Trophoblast cell (in vitro differentiated cells and primary cell): ENCODE data around the gene RAB24.

Experiments used
- DNase-seq, 2 donors: peaks; one replicate each; pipeline ENCODE4 v3.0.0-alpha.2; 2016
- H2AFZ ChIP-seq: 2 replicates; pipeline ENCODE4 v1.6.1; 2013; ENCODE audit warnings: low read length, moderate library complexity, mild to moderate bottlenecking; ENCODE audit not compliant: insufficient read depth, poor library complexity
- H2AK5ac ChIP-seq: 2 replicates; pipeline ENCODE4 v1.6.1; 2013; ENCODE audit warnings: mild to moderate bottlenecking, low read length
- H2BK120ac ChIP-seq: 2 replicates; pipeline ENCODE4 v1.6.1; 2013; ENCODE audit warnings: low read length, mild to moderate bottlenecking, moderate library complexity; ENCODE audit not compliant: insufficient read depth, poor library complexity
- H2BK12ac ChIP-seq: 2 replicates; pipeline ENCODE4 v1.6.1; 2013; ENCODE audit warnings: mild to moderate bottlenecking, low read length, moderate library complexity
- H2BK5ac ChIP-seq: 2 replicates; pipeline ENCODE4 v1.6.1; 2013; ENCODE audit warnings: low read length, low read depth, moderate library complexity, mild to moderate bottlenecking; ENCODE audit not compliant: poor library complexity
- H3K14ac ChIP-seq: 2 replicates; pipeline ENCODE4 v1.6.1; 2013; ENCODE audit warnings: mild to moderate bottlenecking, low read length
- H3K18ac ChIP-seq: 2 replicates; pipeline ENCODE4 v1.6.1; 2013; ENCODE audit warnings: mild to moderate bottlenecking, low read length
- H3K23ac ChIP-seq: 2 replicates; pipeline ENCODE4 v1.6.1; 2013; ENCODE audit warnings: low read length
- H3K27ac ChIP-seq: 2 replicates; pipeline ENCODE4 v1.5.1; 2013; ENCODE audit warnings: low read depth, mild to moderate bottlenecking, inconsistent platforms, low read length, moderate library complexity
- H3K27me3 ChIP-seq: 2 replicates; pipeline ENCODE4 v1.6.1; 2013; ENCODE audit warnings: inconsistent platforms, mild to moderate bottlenecking, low read length, moderate library complexity; ENCODE audit not compliant: insufficient read depth
- H3K36me3 ChIP-seq, 2 experiments: 1 replicate in 1 of 2; 2 replicates in 1 of 2; pipeline ENCODE4 v1.6.1; 2013; ENCODE audit warnings: low read length in 2 of 2, mild to moderate bottlenecking in 2 of 2, moderate library complexity in 1 of 2; ENCODE audit not compliant: insufficient read depth in 2 of 2, control insufficient read depth in 1 of 2
- H3K4ac ChIP-seq: 2 replicates; pipeline ENCODE4 v1.6.1; 2013; ENCODE audit warnings: low read depth, mild to moderate bottlenecking, low read length, moderate library complexity
- H3K4me1 ChIP-seq, 2 experiments: 1 replicate in 1 of 2; 2 replicates in 1 of 2; pipeline ENCODE4 v1.6.1; 2013; ENCODE audit warnings: low read length in 2 of 2, mild to moderate bottlenecking in 2 of 2, moderate library complexity in 1 of 2; ENCODE audit not compliant: insufficient read depth in 2 of 2, control insufficient read depth in 1 of 2
- H3K4me2 ChIP-seq: 2 replicates; pipeline ENCODE4 v1.6.1; 2013; ENCODE audit warnings: inconsistent platforms, mild to moderate bottlenecking, low read length, moderate library complexity
- H3K4me3 ChIP-seq: 2 replicates; pipeline ENCODE4 v1.5.1; 2013; ENCODE audit warnings: mild to moderate bottlenecking, low read depth, low read length, inconsistent platforms
- H3K79me1 ChIP-seq: one replicate; pipeline ENCODE4 v1.6.1; 2013; ENCODE audit warnings: low read length
- H3K79me2 ChIP-seq: 2 replicates; pipeline ENCODE4 v1.6.1; 2013; ENCODE audit warnings: low read length, mild to moderate bottlenecking; ENCODE audit not compliant: control insufficient read depth, insufficient read depth, poor library complexity
- H3K9ac ChIP-seq: 2 replicates; pipeline ENCODE4 v1.6.1; 2013; ENCODE audit warnings: mild to moderate bottlenecking, low read length
- H3K9me3 ChIP-seq: 2 replicates; pipeline ENCODE4 v1.6.1; 2013; ENCODE audit warnings: low read depth, mild to moderate bottlenecking, control low read depth, inconsistent platforms, low read length; ENCODE audit not compliant: insufficient read depth
- H4K12ac ChIP-seq: 2 replicates; pipeline ENCODE4 v1.6.1; 2013; ENCODE audit warnings: low read depth, mild to moderate bottlenecking, low read length, moderate library complexity
- H4K8ac ChIP-seq: 2 replicates; pipeline ENCODE4 v1.6.1; 2013; ENCODE audit warnings: low read depth, mild to moderate bottlenecking, low read length, moderate library complexity
- H4K91ac ChIP-seq: one replicate; pipeline ENCODE4 v1.6.1; 2013; ENCODE audit warnings: low read depth, mild to moderate bottlenecking, low read length, moderate library complexity
- WGBS: extraction: QIAGEN DNeasy Blood & Tissue Kit; methylation state at CpG from one replicate; pipeline ENCODE4 v1.1.7; 2013; ENCODE audit warnings: missing lambda C conversion rate; ENCODE audit not compliant: insufficient read length, insufficient coverage; ENCODE audit errors: extremely low coverage; 5-methylcytosine and 5-hydroxymethylcytosine counted together

The RAB24 gene

DNA sequence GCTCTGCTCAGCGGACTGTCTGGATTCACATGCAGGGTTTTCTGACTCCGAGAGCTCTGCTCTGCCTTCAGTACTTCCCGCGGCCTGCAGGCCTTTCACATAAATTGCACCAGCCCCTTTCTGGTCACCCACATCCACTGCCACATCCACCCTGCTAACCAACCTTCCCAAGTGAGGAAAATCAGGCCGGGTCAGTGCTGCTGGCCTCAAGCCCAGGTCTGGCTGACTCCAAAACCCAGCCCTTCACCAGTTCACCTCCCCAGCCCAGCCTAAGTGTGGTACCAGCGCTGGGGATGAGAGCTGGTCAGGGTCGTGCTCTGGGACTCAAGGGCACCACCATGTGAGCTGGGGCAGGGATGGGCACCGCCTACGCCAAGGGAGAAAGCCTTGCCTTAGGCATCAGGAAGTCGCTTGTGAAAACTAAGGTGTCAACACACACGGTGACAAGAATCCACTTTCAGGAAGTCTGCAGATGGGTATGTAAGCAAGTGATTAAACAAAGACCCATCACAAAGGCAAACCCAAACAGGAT, 35.7 kb upstream of the RAB24 start:
- no peaks in the 10 kb centered on the region for H3K9me3 ChIP-seq
- no peak overlapping the region for H2BK5ac ChIP-seq
- no peak overlapping the region for H2AK5ac ChIP-seq
- no CpG with 5 or more reads among the region's 11 CpGs for WGBS
- H3K79me1 ChIP-seq, result no peaks in the 10 kb centered on the region
- no peak overlapping the region for H2AFZ ChIP-seq
- peaks cover 56 to 60% of the 10 kb centered on the region in 2 experiments for H3K36me3 ChIP-seq
- H3K14ac ChIP-seq, result no peak overlapping the region
- peak overlapping the region; percentile 14 for H3K4me3 ChIP-seq
- H3K79me2 ChIP-seq, result peaks cover 2% of the 10 kb centered on the region
- H4K8ac ChIP-seq, result no peak overlapping the region
- no peak overlapping the region for H3K27ac ChIP-seq
- no peak overlapping the region for H4K91ac ChIP-seq
- H3K27me3 ChIP-seq, result no peaks in the 10 kb centered on the region
- no peak overlapping the region for H2BK120ac ChIP-seq
- no peak for DNase-seq
- H4K12ac ChIP-seq, result peak overlapping the region; percentile 31
- H3K9ac ChIP-seq, result no peak overlapping the region
- no peak overlapping the region for H3K23ac ChIP-seq
- H3K4me1 ChIP-seq, result peaks cover 0 to 3% of the 10 kb centered on the region in 2 experiments
- H3K4ac ChIP-seq, result no peak overlapping the region
- H3K4me2 ChIP-seq, result no peak overlapping the region
- no peak overlapping the region for H2BK12ac ChIP-seq
- no peak overlapping the region for H3K18ac ChIP-seq

DNA sequence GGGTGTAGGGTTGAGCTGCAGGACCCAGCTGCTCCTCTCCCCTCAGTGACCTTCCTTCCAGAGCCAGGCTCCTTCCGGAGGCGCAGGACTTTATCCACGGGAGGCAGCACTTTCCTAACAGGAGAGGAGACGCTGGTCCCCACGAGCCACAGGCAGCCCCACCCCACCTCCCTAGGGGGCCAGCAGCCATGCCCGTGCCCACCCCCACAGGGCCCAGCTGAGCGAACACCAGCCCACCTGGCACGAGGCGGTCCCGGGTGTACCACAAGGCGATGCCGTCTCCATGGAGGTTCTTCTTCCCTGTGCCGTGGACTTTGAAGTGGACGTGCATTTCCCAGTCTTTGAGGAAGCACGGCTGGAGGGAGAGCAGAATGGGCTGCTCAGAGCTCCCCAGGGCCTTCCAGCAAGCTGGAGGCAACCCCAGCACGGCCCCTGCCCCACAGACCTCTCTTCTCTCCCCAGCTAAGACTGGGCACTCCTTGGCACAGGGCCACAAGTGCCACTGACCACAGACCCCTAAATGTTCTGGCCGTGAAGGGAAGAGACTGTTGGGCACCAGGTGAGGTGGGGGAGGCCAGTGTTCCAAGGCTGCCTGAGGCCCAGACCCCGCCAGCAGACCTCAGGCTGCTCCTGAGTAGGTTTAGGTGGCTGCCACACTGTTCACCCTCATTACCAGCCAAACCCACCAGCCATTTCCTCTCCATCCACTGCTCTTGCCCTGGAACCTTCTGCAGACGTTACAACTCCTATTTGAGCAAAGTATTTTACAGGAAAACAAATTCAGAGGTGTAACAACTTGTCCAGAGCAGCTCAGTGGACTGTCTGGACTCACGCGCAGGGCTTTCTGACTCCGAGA, 35.0 kb upstream of the RAB24 start:
- Histone ChIP-seq H2BK5ac (no peak overlapping the region), H2AFZ (no peak overlapping the region), H4K8ac (no peak overlapping the region), H3K9ac (no peak overlapping the region), H3K79me2 (peaks cover 2% of the 10 kb centered on the region), H3K23ac (no peak overlapping the region), H3K18ac (no peak overlapping the region), H4K91ac (no peak overlapping the region), H2AK5ac (no peak overlapping the region), H3K27ac (no peak overlapping the region), H4K12ac (no peak overlapping the region), H2BK120ac (no peak overlapping the region), H3K36me3 (peaks cover 63% of the 10 kb centered on the region in 2 experiments), H3K4ac (no peak overlapping the region), H3K4me1 (peaks cover 0 to 3% of the 10 kb centered on the region in 2 experiments), H3K79me1 (no peaks in the 10 kb centered on the region), H2BK12ac (no peak overlapping the region), H3K4me3 (no peak overlapping the region), H3K9me3 (no peaks in the 10 kb centered on the region), H3K4me2 (no peak overlapping the region), H3K14ac (no peak overlapping the region), H3K27me3 (no peaks in the 10 kb centered on the region)
- no peak for DNase-seq
- WGBS, result no CpG with 5 or more reads among the region's 22 CpGs

DNA sequence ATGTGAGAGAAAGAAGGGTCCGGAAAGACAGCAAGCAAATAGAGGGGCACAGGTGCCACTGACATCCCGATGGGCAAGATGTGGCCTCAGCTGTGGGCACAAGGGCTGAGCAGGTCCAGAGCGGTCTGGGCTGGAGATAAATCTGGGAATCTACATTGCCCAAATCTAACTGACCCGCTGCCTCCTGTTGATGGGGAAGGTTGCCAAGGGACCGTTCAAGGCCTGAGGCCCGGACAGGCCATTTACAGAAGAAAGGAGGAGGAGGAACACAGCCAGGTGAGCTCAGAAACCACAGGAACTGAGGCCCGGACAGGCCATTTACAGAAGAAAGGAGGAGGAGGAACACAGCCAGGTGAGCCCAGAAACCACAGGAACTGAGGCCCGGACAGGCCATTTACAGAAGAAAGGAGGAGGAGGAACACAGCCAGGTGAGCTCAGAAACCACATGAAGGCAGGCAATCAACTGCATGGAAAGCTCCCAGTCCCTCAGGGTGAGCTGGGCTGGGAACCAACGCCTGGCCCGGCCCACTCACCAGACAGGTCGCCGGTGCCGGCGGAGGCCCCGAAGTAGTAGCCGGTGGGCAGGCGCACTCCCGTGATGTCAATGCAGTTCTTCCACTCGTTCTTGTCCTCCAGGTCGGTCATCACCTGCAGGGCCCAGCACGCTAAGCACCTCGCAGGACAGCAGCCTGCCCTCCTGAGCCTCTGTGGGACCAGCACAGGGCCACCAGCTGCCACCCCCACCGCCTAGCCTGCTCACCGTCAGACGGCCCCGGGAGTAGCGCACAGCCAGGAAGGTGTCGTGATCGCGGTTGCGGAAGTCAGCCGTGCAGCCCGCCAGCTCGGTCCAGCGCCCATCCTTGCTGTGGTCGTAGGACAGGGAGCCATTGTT, 33.3 kb upstream of the RAB24 start:
- H2BK120ac ChIP-seq, result no peak overlapping the region
- no peaks in the 10 kb centered on the region for H3K79me1 ChIP-seq
- no CpG with 5 or more reads among the region's 36 CpGs for WGBS
- no peak overlapping the region for H3K23ac ChIP-seq
- H3K4me2 ChIP-seq, result no peak overlapping the region
- H4K12ac ChIP-seq, result no peak overlapping the region
- no peak overlapping the region for H3K4me3 ChIP-seq
- no peak overlapping the region for H2AFZ ChIP-seq
- H3K9ac ChIP-seq, result no peak overlapping the region
- H3K18ac ChIP-seq, result no peak overlapping the region
- no peak overlapping the region for H3K14ac ChIP-seq
- DNase-seq, result no peak
- H3K79me2 ChIP-seq, result no peaks in the 10 kb centered on the region
- peaks cover 0 to 3% of the 10 kb centered on the region in 2 experiments for H3K4me1 ChIP-seq
- no peaks in the 10 kb centered on the region for H3K9me3 ChIP-seq
- no peak overlapping the region for H3K4ac ChIP-seq
- H4K91ac ChIP-seq, result no peak overlapping the region
- no peak overlapping the region for H3K27ac ChIP-seq
- H3K27me3 ChIP-seq, result no peaks in the 10 kb centered on the region
- no peak overlapping the region for H2AK5ac ChIP-seq
- no peak overlapping the region for H4K8ac ChIP-seq
- peaks cover 75 to 79% of the 10 kb centered on the region in 2 experiments for H3K36me3 ChIP-seq
- H2BK12ac ChIP-seq, result no peak overlapping the region
- no peak overlapping the region for H2BK5ac ChIP-seq

DNA sequence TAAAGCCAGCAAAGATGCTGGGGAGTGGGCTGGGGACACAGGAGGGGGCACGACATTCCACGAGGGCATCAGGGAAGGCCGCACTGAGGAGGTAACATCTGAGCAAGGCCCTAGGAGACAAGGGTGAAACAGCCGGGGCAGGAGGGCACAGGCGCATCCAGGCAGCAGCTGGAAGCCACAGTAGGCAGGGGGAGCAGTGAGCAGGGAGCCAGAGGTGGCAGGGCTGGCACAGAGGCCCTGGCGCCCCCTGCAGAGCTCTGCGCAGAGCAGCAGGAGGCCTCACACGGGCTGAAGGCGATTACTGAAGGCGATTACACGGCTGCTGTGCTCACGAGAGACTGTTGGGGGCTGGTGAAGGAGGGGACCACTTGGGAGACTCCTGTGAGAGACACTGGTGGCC, 32.6 kb upstream of the RAB24 start:
- Histone ChIP-seq H3K4me2 (no peak overlapping the region), H3K14ac (no peak overlapping the region), H2BK12ac (no peak overlapping the region), H3K4me3 (no peak overlapping the region), H2BK5ac (no peak overlapping the region), H3K23ac (no peak overlapping the region), H3K27me3 (no peaks in the 10 kb centered on the region), H3K36me3 (peaks cover 81 to 84% of the 10 kb centered on the region in 2 experiments), H3K27ac (no peak overlapping the region), H3K9ac (no peak overlapping the region), H3K9me3 (no peaks in the 10 kb centered on the region), H3K4ac (no peak overlapping the region), H2AK5ac (no peak overlapping the region), H2BK120ac (no peak overlapping the region), H4K8ac (no peak overlapping the region), H3K79me2 (no peaks in the 10 kb centered on the region), H4K91ac (no peak overlapping the region), H4K12ac (no peak overlapping the region), H3K79me1 (no peaks in the 10 kb centered on the region), H3K4me1 (peaks cover 0 to 3% of the 10 kb centered on the region in 2 experiments), H3K18ac (no peak overlapping the region), H2AFZ (no peak overlapping the region)
- no CpG with 5 or more reads among the region's 12 CpGs for WGBS
- no peak for DNase-seq
